ENCODE measurements around the gene ANKRD13B. TPM values are rescaled to one million over a fixed set of nuclear protein-coding genes. Genes with fewer than 3 reads are reported as not detected.

The ANKRD13B gene
- total RNA-seq, 1 experiment from 2014 or later: 10.4 TPM

- peaks cover 25% of the 10 kb centered on the region for H3K36me3 Mint-ChIP-seq (ENCODE audit: insufficient read depth, unreplicated experiment)
- DNase-seq: peak; percentile 92 to 93
- no peaks in the 10 kb centered on the region for H3K9me3 ChIP-seq
- TF ChIP-seq CTCF (IDR thresholded peaks at IDR 0.05; ENCODE audit: insufficient read depth in 1 of 2, low read depth in 1 of 2, low read length in 1 of 2, severe bottlenecking in 1 of 2, unreplicated experiment in 1 of 2): no peak
- peak within 1 kb of the TSS; percentile 85 for H3K27ac Mint-ChIP-seq (ENCODE audit: unreplicated experiment)
- H3K9me3 Mint-ChIP-seq (ENCODE audit: unreplicated experiment): no peaks in the 10 kb centered on the region
- BruUV-seq (replicated peaks): no TSS peak
- ChIA-PET CTCF (interaction anchor here (0.5 to 3.4 kb wide), 6 partner anchors 23 to 445 kb away, joined by 3 to 28 read pairs (median 3); partner anchors contain the start of gene ANKRD13B), POLR2A (no interaction called here)
- no peaks in the 10 kb centered on the region for H3K36me3 ChIP-seq (ENCODE audit: control insufficient read depth, insufficient read depth, low read length)
- H3K4me3 ChIP-seq (ENCODE audit: low read depth, low read length): peak within 1 kb of the TSS; percentile 87
- no peaks in the 10 kb centered on the region for H3K27me3 Mint-ChIP-seq (ENCODE audit: insufficient read depth, unreplicated experiment)
- intact Hi-C loops (cut with micrococcal nuclease; ENCODE audit: unreplicated experiment): loop anchor here (1.0 kb wide), 1 partner anchor 23 kb away; no protein-coding TSS in a partner anchor
- H3K4me3 Mint-ChIP-seq (ENCODE audit: unreplicated experiment): peak within 1 kb of the TSS; percentile 97
- H3K4me1 Mint-ChIP-seq (ENCODE audit: low read depth, unreplicated experiment): peaks cover 6% of the 10 kb centered on the region
- no peaks in the 10 kb centered on the region for H3K27me3 ChIP-seq (replicated peaks; ENCODE audit: control insufficient read depth, insufficient read depth, low read length)
- peaks cover 10% of the 10 kb centered on the region; the same call in 1 of the 2 replicates for H3K4me1 ChIP-seq
Measured at GRCh38 chr17:29568331-29569244, 24.3 kb upstream of the ANKRD13B start, which contains the start of gene TP53I13. TSS of gene TP53I13 (plus strand) at chr17:29568701. CDS start at chr17:29568759, 58 bp downstream.

- Mint-ChIP-seq H3K4me3 (ENCODE audit: unreplicated experiment) (peak overlapping the region; percentile 97), H3K9me3 (ENCODE audit: unreplicated experiment) (no peaks in the 10 kb centered on the region)
- CTCF ChIA-PET: interaction anchor here (0.5 to 0.9 kb wide), 2 partner anchors 47 to 197 kb away, joined by 3 read pairs; no protein-coding TSS in a partner anchor
Measured at GRCh38 chr17:29569245-29569950, 23.5 kb upstream of the ANKRD13B start.

More at GRCh38 chr17:29569245-29569950, 23.5 kb upstream of the ANKRD13B start:
- Histone ChIP-seq H3K27me3 (replicated peaks; ENCODE audit: control insufficient read depth, insufficient read depth, low read length) (no peaks in the 10 kb centered on the region), H3K9me3 (no peaks in the 10 kb centered on the region), H3K4me3 (ENCODE audit: low read depth, low read length) (peak overlapping the region; percentile 87), H3K4me1 (peaks cover 8% of the 10 kb centered on the region), H3K36me3 (ENCODE audit: control insufficient read depth, insufficient read depth, low read length) (no peaks in the 10 kb centered on the region)
- BruUV-seq (replicated peaks): TSS peak; percentile 31
- Mint-ChIP-seq H3K27me3 (ENCODE audit: insufficient read depth, unreplicated experiment) (no peaks in the 10 kb centered on the region), H3K4me1 (ENCODE audit: low read depth, unreplicated experiment) (peaks cover 6% of the 10 kb centered on the region), H3K36me3 (ENCODE audit: insufficient read depth, unreplicated experiment) (peaks cover 31% of the 10 kb centered on the region), H3K27ac (ENCODE audit: unreplicated experiment) (no peak overlapping the region)
- intact Hi-C loops (cut with micrococcal nuclease; ENCODE audit: unreplicated experiment): no loop called here
- POLR2A ChIA-PET: no interaction called here
- no peak for TF ChIP-seq CTCF (IDR thresholded peaks at IDR 0.05; ENCODE audit: insufficient read depth in 1 of 2, low read depth in 1 of 2, low read length in 1 of 2, severe bottlenecking in 1 of 2, unreplicated experiment in 1 of 2)
- peak in 1 of 2 experiments; percentile 46 for DNase-seq

Measured in Caco-2 (cell line).